ENCODE measurements around the gene DAPK1.

Gene DAPK1

DNA sequence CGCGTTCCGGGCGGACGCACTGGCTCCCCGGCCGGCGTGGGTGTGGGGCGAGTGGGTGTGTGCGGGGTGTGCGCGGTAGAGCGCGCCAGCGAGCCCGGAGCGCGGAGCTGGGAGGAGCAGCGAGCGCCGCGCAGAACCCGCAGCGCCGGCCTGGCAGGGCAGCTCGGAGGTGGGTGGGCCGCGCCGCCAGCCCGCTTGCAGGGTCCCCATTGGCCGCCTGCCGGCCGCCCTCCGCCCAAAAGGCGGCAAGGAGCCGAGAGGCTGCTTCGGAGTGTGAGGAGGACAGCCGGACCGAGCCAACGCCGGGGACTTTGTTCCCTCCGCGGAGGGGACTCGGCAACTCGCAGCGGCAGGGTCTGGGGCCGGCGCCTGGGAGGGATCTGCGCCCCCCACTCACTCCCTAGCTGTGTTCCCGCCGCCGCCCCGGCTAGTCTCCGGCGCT lies at the start of gene DAPK1:
Gene DAPK1 (plus strand): TSS at position 264 of the 442 bp plus-strand sequence. CDS start 1,211 bp downstream, outside the sequence.
- no peak for DNase-seq

DNA sequence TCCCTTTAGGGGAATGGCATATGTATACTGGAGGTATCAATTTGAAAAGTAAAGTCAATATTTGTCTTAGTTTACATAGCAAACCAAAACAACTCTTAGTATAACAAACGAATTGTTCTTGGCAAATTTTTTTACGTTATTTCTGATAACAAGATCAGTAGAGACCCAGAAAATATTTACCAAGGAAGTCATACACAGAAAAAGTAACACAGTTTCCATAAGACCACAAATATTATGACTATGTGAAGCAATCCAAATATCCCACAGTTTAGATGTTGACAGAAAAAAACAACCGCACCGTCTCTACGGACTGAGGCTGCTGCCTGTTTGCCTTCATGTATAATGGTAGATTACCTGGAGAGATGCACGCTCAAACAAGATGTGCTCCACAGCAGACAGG lies 46.5 kb upstream of the DAPK1 start:
- DNase-seq = no peak

DNA sequence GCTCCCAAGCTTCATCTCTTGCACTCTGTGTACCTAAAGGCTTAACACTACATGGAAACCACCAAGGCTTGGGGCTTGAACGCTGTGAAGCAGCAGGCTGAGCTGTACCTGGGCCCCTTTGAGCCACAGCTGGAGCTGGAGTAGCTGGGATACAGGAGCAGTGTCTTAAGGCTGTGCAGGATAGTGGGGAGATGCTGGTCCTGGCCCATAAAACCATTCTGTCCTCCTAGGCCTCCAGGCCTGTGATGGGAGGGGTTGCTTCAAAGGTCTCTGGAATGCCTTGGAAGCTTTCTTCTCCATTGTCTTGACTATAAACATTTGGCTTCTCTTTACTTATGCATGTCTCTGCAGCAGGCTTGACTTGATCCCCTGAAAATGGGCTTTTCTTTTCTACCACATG lies 42.3 kb upstream of the DAPK1 start:
- DNase-seq = no peak

DNA sequence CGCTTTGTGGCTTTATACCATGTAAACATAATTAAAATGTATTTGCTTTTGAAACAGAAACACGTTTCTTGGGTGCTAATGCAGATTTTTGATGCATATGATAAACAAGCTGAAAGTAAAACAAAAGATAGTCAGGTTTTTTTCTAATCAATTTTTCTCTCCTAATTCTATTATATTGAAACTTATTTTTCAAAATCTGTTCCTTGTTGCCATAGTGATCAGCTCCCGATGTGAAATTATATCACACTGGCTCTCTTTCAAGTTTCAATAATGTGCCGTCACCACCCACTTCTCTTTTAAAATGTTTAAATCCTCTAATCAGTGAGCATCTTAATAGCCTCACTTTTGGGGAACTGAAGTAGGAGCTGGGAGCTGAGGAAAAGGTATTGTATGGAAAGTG lies 36.4 kb upstream of the DAPK1 start:
- no peak for DNase-seq

- DNase-seq = no peak
These were observed 33.3 kb upstream of the DAPK1 start for GRCh38 chr9:87464110-87464991.

- DNase-seq = no peak
These were observed 32.7 kb upstream of the DAPK1 start for GRCh38 chr9:87464992-87465378.

DNA sequence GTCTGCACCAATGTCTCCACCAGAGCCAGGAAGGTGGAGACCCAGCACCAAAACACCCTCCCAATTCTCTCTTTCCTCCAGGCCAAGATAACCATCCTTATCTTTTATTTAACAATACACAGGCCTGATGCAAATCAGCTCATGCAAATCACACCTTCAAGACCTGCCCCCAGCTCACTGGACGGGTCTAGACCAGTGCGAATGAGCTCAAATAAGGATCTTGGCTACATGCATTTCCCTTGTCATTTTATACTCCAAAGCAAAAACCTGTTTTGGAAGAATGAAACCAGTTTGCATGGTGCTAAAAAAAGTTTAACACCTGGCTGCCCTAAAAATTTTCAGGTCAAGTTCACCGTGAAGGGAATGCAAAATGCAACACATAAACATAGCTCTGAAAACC lies 31.9 kb upstream of the DAPK1 start:
- no peak for DNase-seq

DNA sequence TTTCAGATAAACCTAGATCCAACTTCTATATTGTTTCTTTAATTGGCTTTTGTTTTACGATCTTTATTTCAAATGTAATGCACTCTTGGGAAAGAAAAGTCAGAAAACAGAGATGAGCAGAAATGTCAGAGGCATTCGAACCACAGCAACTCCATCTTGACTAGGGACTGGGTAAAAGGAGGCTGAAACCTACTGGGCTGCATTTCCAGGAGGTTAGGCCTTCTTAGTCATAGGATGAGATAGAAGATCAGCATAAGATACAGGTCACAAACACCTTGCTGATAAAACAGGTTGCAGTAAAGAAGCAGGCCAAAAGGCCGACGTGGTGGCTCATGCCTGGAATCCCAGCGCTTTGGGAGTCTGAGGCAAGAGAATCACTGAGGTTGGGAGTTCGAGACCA lies 30.5 kb upstream of the DAPK1 start:
- DNase-seq = no peak

- DNase-seq = no peak
These were observed 27.7 kb upstream of the DAPK1 start for GRCh38 chr9:87469793-87470465.

- DNase-seq = no peak
These were observed 25.9 kb upstream of the DAPK1 start for GRCh38 chr9:87471746-87472145.

- no peak for DNase-seq
These were observed 22.2 kb upstream of the DAPK1 start for GRCh38 chr9:87475463-87475862.

- DNase-seq = no peak
These were observed 19.3 kb upstream of the DAPK1 start for GRCh38 chr9:87478226-87478992.

- DNase-seq = no peak
These were observed 17.9 kb upstream of the DAPK1 start for GRCh38 chr9:87479801-87480201.

DNA sequence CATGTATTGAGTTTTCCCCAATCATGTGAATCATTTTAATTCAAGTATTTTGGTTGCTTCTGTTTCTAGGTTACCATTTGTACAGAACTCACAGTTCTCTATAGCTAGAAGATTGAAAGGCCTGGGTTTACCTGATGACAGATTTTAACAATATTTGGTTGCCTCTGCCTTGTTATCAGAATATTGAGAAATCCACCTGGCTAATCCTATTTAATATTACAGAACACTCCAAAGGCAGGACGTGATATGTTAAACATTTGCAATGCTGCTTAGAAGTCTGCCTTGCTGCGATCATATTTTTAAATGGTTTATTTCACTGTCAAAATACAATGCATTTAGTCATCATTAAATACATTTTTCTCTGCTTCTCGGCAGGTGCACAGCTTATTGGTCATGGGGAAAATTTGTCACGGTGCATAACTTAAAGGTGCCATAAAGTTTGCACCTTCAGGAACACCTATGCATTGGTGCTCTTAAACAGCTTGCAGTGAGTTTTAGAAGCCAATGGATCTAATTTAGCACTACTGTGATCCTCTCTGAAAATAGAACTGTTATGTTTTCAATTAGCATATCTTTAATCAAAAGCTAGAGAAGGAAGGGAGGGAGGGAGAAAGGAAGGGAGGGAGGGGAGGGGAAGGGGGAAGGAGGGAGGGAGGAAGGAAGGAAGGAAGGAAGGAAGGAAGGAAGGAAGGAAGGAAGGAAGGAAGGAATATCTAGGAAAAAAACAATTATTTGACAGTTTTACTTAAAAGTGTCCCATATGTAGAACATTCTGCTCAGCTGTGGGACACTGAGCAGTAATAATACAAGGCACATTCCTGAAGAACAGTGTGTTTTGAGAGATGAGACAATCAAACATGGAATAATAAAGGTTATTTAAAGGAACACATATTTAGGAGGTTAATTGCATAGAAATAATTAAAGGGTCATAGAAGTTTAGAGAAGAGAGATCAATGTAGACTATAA lies 15.5 kb upstream of the DAPK1 start:
- DNase-seq = no peak

DNA sequence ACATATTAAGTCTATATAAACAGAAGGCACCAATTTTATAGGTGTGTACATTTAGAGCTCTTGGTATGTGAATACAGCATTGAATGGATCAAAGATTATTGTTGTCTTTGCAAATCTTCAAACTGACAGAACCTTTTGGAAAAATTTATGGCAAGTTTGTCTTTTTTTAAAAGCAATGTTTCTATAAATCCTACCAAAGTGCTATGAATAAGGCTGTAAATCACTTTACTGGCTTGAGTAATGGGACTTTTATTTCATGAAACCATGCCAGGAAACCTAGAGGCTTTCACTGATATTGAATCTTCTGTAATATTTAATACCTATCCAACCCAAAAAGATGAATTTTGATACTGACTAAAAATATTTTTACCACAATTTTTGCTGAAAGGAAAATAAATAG lies 7.4 kb upstream of the DAPK1 start:
- no peak for DNase-seq

- DNase-seq = no peak
These were observed 6.8 kb upstream of the DAPK1 start for GRCh38 chr9:87490907-87491306.

- DNase-seq = no peak
These were observed 6.1 kb upstream of the DAPK1 start for GRCh38 chr9:87491523-87491922.

DNA sequence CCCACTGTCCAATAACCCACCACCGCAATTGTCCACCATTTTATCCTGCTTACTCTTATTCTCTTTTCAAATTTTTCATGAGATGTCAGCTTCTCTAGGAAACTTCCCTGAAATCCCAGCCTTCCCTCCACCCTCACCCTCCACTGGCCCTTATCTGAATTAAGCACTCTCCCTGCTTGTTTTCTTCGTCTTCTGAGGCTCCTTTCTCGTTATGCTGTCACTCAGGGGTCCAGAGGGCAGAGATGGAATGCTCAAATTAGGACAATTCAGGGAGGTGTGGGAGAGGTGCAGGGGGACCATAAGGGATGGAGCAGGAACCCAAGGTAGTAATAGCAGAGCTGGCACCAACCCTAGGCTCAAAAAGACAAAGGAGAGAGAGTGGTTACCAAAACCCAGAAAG lies 5.0 kb upstream of the DAPK1 start:
- no peak for DNase-seq

GRCh38 chr9:87494970-87495471 lies 2.6 kb upstream of the DAPK1 start:
- no peak for DNase-seq

GRCh38 chr9:87497080-87497603 lies 525 bp upstream of the DAPK1 start:
- DNase-seq = no peak

DNA sequence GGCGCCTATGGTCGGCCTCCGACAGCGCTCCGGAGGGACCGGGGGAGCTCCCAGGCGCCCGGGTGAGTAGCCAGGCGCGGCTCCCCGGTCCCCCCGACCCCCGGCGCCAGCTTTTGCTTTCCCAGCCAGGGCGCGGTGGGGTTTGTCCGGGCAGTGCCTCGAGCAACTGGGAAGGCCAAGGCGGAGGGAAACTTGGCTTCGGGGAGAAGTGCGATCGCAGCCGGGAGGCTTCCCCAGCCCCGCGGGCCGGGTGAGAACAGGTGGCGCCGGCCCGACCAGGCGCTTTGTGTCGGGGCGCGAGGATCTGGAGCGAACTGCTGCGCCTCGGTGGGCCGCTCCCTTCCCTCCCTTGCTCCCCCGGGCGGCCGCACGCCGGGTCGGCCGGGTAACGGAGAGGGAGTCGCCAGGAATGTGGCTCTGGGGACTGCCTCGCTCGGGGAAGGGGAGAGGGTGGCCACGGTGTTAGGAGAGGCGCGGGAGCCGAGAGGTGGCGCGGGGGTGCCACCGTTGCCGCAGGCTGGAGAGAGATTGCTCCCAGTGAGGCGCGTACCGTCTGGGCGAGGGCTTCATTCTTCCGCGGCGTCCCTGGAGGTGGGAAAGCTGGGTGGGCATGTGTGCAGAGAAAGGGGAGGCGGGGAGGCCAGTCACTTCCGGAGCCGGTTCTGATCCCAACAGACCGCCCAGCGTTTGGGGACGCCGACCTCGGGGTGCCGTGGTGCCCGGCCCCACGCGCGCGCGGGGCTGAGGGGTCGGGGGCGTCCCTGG lies 561 bp downstream of the DAPK1 start:
- no peak for DNase-seq

Measured in NCI-H446 treated with DMSO at 0.1 percent for 48 hours (cell line).